Measurements from ENCODE around the gene SYT17. TPM values are rescaled to one million over a fixed set of nuclear protein-coding genes. Genes with fewer than 3 reads are reported as not detected.

The SYT17 gene
- total RNA-seq, 1 experiment from 2014 or later: 10.3 TPM

DNA sequence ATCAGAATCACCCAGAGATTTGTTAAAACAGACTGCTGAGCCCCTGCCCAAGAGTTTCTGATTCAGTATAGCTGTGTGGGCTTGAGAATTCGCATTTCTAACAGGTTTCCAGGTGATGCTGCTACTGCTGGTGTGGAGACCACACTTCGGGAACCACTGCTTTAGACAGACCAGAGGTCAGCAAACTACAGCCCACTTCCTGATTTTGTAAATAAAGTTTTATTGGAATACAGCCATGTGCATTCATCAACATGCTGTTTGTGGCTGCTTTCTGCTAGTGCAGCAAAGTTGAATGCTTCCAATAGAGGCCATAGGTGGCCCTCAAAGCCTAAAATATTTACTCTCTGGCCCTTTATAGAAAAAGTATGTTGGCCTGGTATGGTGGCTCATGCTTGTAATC lies 84.9 kb downstream of the SYT17 start:
- Histone ChIP-seq H3K9me3 (ENCODE audit: control insufficient read depth in 1 of 2, insufficient read depth in 1 of 2, low read depth in 1 of 2, low read length in 2 of 2) (no peaks in the 10 kb centered on the region), H3K27ac (ENCODE audit: low read depth, low read length) (no peak overlapping the region), H3K9ac (ENCODE audit: low read length) (no peak overlapping the region), H3K36me3 (ENCODE audit: control insufficient read depth in 1 of 2, insufficient read depth in 2 of 2, low read length in 2 of 2) (no peaks in the 10 kb centered on the region), H2AFZ (ENCODE audit: low read depth, low read length, poor library complexity, severe bottlenecking) (no peak overlapping the region), H3K9me2 (ENCODE audit: insufficient read depth) (no peaks in the 10 kb centered on the region), H3K4me1 (ENCODE audit: control insufficient read depth in 1 of 2, insufficient read depth in 2 of 2, low read length in 2 of 2) (no peaks in the 10 kb centered on the region), H3K27me3 (ENCODE audit: insufficient read depth, low read length) (no peaks in the 10 kb centered on the region), H3K79me2 (ENCODE audit: insufficient read depth, low read length) (no peaks in the 10 kb centered on the region), H3K4me2 (ENCODE audit: low read length) (no peak overlapping the region), H3K4me3 (replicated peaks in 1 of 2; ENCODE audit: low read depth in 1 of 2, low read length in 2 of 2) (no peak overlapping the region), H4K20me1 (ENCODE audit: insufficient read depth) (no peaks in the 10 kb centered on the region)
- ChIA-PET CTCF (no interaction called here), POLR2A (no interaction called here), RAD21 (ENCODE audit: low non-redundant PET in 1 of 2, low total read pairs in 2 of 2, uncharacterized antibody in 2 of 2, unreplicated experiment in 2 of 2) (no interaction called here)
- TF ChIP-seq ZFX (IDR thresholded peaks at IDR 0.05): no peak
- no peak for TF ChIP-seq POLR2A (IDR thresholded peaks at IDR 0.05; ENCODE audit: borderline replicate concordance, extremely low read depth, insufficient read depth, insufficient read length)
- TF ChIP-seq, protein P1, sequence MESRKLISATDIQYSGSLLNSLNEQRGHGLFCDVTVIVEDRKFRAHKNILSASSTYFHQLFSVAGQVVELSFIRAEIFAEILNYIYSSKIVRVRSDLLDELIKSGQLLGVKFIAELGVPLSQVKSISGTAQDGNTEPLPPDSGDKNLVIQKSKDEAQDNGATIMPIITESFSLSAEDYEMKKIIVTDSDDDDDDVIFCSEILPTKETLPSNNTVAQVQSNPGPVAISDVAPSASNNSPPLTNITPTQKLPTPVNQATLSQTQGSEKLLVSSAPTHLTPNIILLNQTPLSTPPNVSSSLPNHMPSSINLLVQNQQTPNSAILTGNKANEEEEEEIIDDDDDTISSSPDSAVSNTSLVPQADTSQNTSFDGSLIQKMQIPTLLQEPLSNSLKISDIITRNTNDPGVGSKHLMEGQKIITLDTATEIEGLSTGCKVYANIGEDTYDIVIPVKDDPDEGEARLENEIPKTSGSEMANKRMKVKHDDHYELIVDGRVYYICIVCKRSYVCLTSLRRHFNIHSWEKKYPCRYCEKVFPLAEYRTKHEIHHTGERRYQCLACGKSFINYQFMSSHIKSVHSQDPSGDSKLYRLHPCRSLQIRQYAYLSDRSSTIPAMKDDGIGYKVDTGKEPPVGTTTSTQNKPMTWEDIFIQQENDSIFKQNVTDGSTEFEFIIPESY (IDR thresholded peaks at IDR 0.05; ENCODE audit: extremely low read depth, insufficient replicate concordance, low read length): no peak
- no peak for TF ChIP-seq CBX3 (IDR thresholded peaks at IDR 0.05; ENCODE audit: low read depth)
- TF ChIP-seq ELF1 (IDR thresholded peaks at IDR 0.05; ENCODE audit: borderline replicate concordance, low read depth): no peak
- no peak for TF ChIP-seq RAD21 (IDR thresholded peaks at IDR 0.05; ENCODE audit: low read depth)
- no peak for TF ChIP-seq JUND (IDR thresholded peaks at IDR 0.05)
- TF ChIP-seq SIN3A (IDR thresholded peaks at IDR 0.05; ENCODE audit: low read depth): no peak
- no peak for TF ChIP-seq EZH2 (IDR thresholded peaks at IDR 0.05)
- TF ChIP-seq SRF (IDR thresholded peaks at IDR 0.05; ENCODE audit: low read depth): no peak
- TF ChIP-seq EZH2phosphoT487 (IDR thresholded peaks at IDR 0.05; ENCODE audit: borderline replicate concordance): no peak
- no peak for TF ChIP-seq FOSL1 (IDR thresholded peaks at IDR 0.05; ENCODE audit: low read depth)
- no peak for TF ChIP-seq CEBPB (IDR thresholded peaks at IDR 0.05; ENCODE audit: low read depth)
- no TSS peak for BruUV-seq (replicated peaks)
- ATAC-seq: no peak
- intact Hi-C loops (cut with micrococcal nuclease): no loop called here
- no peak for DNase-seq (ENCODE audit: low read depth, low spot score)
